ENCODE results near the gene MAIP1. TPM values are rescaled to one million over a fixed set of nuclear protein-coding genes. Genes with fewer than 3 reads are reported as not detected.

MAIP1 gene
- total and polyA plus RNA-seq, 2 of the 4 experiments (the other 2 are of a cell fraction) = 14.2 to 16.8 TPM

DNA sequence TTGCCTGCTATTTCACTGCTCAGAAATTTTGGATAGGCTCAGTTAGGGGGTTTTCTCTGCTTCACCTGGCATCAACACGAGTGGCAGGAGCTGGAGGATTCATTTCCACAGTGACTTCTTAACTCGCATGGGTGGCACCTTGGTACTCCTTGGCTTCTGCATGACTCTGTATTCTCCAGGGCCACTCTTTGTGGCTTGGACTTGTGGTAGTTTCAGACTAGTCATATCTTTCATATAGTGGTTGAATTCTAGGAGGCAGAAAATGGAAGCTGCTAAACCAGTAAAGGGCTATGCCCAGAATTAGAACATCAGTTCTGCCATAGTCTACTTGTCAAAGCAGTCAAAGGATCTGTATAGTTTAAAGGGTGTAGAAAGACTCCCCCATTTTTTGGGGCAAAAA is 6.8 kb downstream of the MAIP1 start:
- no peaks in the 10 kb centered on the region for H3K27me3 ChIP-seq (ENCODE audit: control insufficient read depth, insufficient read depth, low read length)
- in situ Hi-C loops (cut with MboI; ENCODE audit: low sequenced_read_pairs) (no loop called here), intact Hi-C loops (cut with micrococcal nuclease) (no loop called here), dilution Hi-C loops (cut with HindIII; ENCODE audit: low sequenced_read_pairs, unreplicated experiment) (no loop called here)
- H4K20me1 ChIP-seq (ENCODE audit: insufficient read depth, low read length) = no peaks in the 10 kb centered on the region
- no peak overlapping the region for H3K9ac ChIP-seq (ENCODE audit: low read depth, low read length)
- H3K9me3 ChIP-seq (ENCODE audit: control insufficient read depth, insufficient read depth, low read length) = no peaks in the 10 kb centered on the region
- no peak overlapping the region for H3K23ac ChIP-seq (ENCODE audit: low read depth, low read length)
- H2BK15ac ChIP-seq (ENCODE audit: low read depth, low read length) = no peak overlapping the region
- ChIA-PET CTCF (no interaction called here), POLR2A (ENCODE audit: unreplicated experiment) (no interaction called here)
- DNase-seq = no peak
- BruUV-seq (replicated peaks) = no TSS peak
- H3K18ac ChIP-seq (ENCODE audit: low read depth, low read length) = no peak overlapping the region
- no peak overlapping the region for H4K8ac ChIP-seq (ENCODE audit: low read depth in 2 of 2, low read length in 2 of 2)
- no peak overlapping the region for H2BK20ac ChIP-seq (ENCODE audit: low read depth, low read length)
- H3K4me3 ChIP-seq (ENCODE audit: insufficient read depth, low read depth, low read length) = no peak overlapping the region
- ATAC-seq (ENCODE audit: low read depth) = no peak
- H3K4me2 ChIP-seq (ENCODE audit: low read depth, low read length) = no peak overlapping the region
- no peak overlapping the region for H4K91ac ChIP-seq (ENCODE audit: insufficient read depth, low read depth, low read length)
- no peak overlapping the region for H2AFZ ChIP-seq (replicated peaks; ENCODE audit: low read length, poor library complexity)
- no peak overlapping the region for H3K56ac ChIP-seq (ENCODE audit: extremely low read depth, insufficient read depth, low read length)
- H3K4ac ChIP-seq (ENCODE audit: low read depth, low read length) = no peak overlapping the region
- H3K79me1 ChIP-seq (ENCODE audit: low read depth in 1 of 2, low read length in 2 of 2) = peaks cover 12 to 18% of the 10 kb centered on the region in 2 experiments
- H3K4me1 ChIP-seq (ENCODE audit: control insufficient read depth, insufficient read depth, low read length) = peaks cover 1% of the 10 kb centered on the region; the same call in 1 of the 2 replicates
- H2BK120ac ChIP-seq (ENCODE audit: low read depth, low read length) = no peak overlapping the region
- no peak overlapping the region for H2BK5ac ChIP-seq (ENCODE audit: low read depth, low read length, poor library complexity, severe bottlenecking)
- no peak overlapping the region for H3K14ac ChIP-seq (replicated peaks; ENCODE audit: low read depth, low read length)
- 0 out of 2 replicates have a peak, but pooled peaks cover 4% of the 10 kb centered on the region for H3K9me1 ChIP-seq (ENCODE audit: insufficient read depth, low read length)
- H3K36me3 ChIP-seq (ENCODE audit: control insufficient read depth, insufficient read depth, low read length) = peaks cover 27% of the 10 kb centered on the region
- no peak overlapping the region for H4K5ac ChIP-seq (ENCODE audit: low read depth, low read length)
- WGBS, 2 experiments (ENCODE audit: extremely low coverage in 2 of 2, insufficient read length in 1 of 2) = no CpG with 5 or more reads among the region's 2 CpGs
- H2AK9ac ChIP-seq (replicated peaks; ENCODE audit: low read depth, low read length, poor library complexity) = no peak overlapping the region
- TF ChIP-seq RCOR1 (IDR thresholded peaks at IDR 0.05; ENCODE audit: insufficient replicate concordance, low read length) (no peak), NFE2L2 (IDR thresholded peaks at IDR 0.05; ENCODE audit: low read depth, low read length) (no peak), MAFK (IDR thresholded peaks at IDR 0.05; ENCODE audit: low read depth, low read length) (no peak), POLR2A (IDR thresholded peaks at IDR 0.05; ENCODE audit: low read depth, low read length) (no peak), CEBPB (IDR thresholded peaks at IDR 0.05; ENCODE audit: low read depth, low read length) (no peak), FOS (IDR thresholded peaks at IDR 0.05; ENCODE audit: low read depth, low read length) (no peak), CHD1 (IDR thresholded peaks at IDR 0.05; ENCODE audit: low read depth, low read length) (no peak), MAZ (IDR thresholded peaks at IDR 0.05; ENCODE audit: borderline replicate concordance, low read depth, low read length) (no peak), RFX5 (IDR thresholded peaks at IDR 0.05; ENCODE audit: low read depth, low read length) (no peak), CTCF (conservative IDR thresholded peaks at IDR 0.05; ENCODE audit: low read depth, low read length) (no peak), BHLHE40 (IDR thresholded peaks at IDR 0.05; ENCODE audit: low read depth, low read length) (no peak), MXI1 (IDR thresholded peaks at IDR 0.05; ENCODE audit: borderline replicate concordance, low read depth, low read length) (no peak), ELK1 (IDR thresholded peaks at IDR 0.05; ENCODE audit: borderline replicate concordance, low read depth, low read length) (no peak), RAD21 (IDR thresholded peaks at IDR 0.05; ENCODE audit: low read length) (no peak), USF2 (IDR thresholded peaks at IDR 0.05; ENCODE audit: low read depth, low read length) (no peak), SMC3 (IDR thresholded peaks at IDR 0.05; ENCODE audit: low read depth, low read length) (no peak)
- H3K27ac ChIP-seq (ENCODE audit: insufficient read depth, low read length) = no peak overlapping the region
- no peak overlapping the region for H2AK5ac ChIP-seq (ENCODE audit: low read depth, low read length)
